HCT116 (cell line): ENCODE measurements around the gene PIMREG.

Source experiments
- CEBPB ChIP-seq: IDR thresholded peaks from 2 replicates; pipeline ENCODE4 v1.6.1; 2012; ENCODE audit warnings: low read depth
- CTCF ChIP-seq, 3 experiments: fragments of 200-600 bp in 1 of 3; sonication (generic) in 1 of 3; IDR thresholded peaks in 2 of 3; conservative IDR thresholded peaks in 1 of 3; 2 replicates each; pipeline ENCODE4 v1.5.1; 2012 to 2017; ENCODE audit warnings: low read depth in 2 of 3, low read length in 2 of 3, antibody characterized with exemption in 1 of 3, borderline replicate concordance in 1 of 3, control low read depth in 1 of 3, mild to moderate bottlenecking in 1 of 3, mixed read lengths in 1 of 3, mixed run types in 1 of 3, moderate library complexity in 1 of 3; ENCODE audit not compliant: insufficient read depth in 1 of 3
- EGR1 ChIP-seq: IDR thresholded peaks from 2 replicates; pipeline ENCODE4 v1.6.1; 2012; ENCODE audit warnings: low read depth
- EZH2 ChIP-seq: fragments of 200-600 bp; sonication (generic); IDR thresholded peaks from 2 replicates; pipeline ENCODE4 v1.6.1; 2017; ENCODE audit warnings: antibody characterized with exemption, mixed run types
- POLR2A ChIP-seq: IDR thresholded peaks from 2 replicates; pipeline ENCODE4 v1.7.0; 2011; ENCODE audit warnings: borderline replicate concordance; ENCODE audit not compliant: insufficient read depth, insufficient read length; ENCODE audit errors: extremely low read depth
- POLR2AphosphoS5 ChIP-seq: IDR thresholded peaks from 2 replicates; pipeline ENCODE4 v1.6.1; 2011; ENCODE audit warnings: mild to moderate bottlenecking, low read depth, low read length, moderate library complexity
- RAD21 ChIP-seq: IDR thresholded peaks from 2 replicates; pipeline ENCODE4 v1.6.1; 2012; ENCODE audit warnings: low read depth, mild to moderate bottlenecking
- SIN3A ChIP-seq: IDR thresholded peaks from 2 replicates; pipeline ENCODE4 v1.6.1; 2012; ENCODE audit warnings: low read depth
- ZBTB33 ChIP-seq: IDR thresholded peaks from 2 replicates; pipeline ENCODE4 v1.6.1; 2011; ENCODE audit warnings: mild to moderate bottlenecking, low read length, moderate library complexity; ENCODE audit not compliant: insufficient replicate concordance; ENCODE audit errors: extremely low read depth

- no peak for TF ChIP-seq POLR2A
- TF ChIP-seq CTCF (IDR thresholded peaks at IDR 0.05 in 2 of 3, conservative IDR thresholded peaks at IDR 0.05 in 1 of 3; ENCODE audit: borderline replicate concordance in 1 of 3, insufficient read depth in 1 of 3, low read depth in 2 of 3, low read length in 2 of 3): no peak
- TF ChIP-seq CEBPB: no peak
- no peak for TF ChIP-seq POLR2AphosphoS5
- TF ChIP-seq RAD21: no peak
- TF ChIP-seq EZH2: no peak
- no peak for TF ChIP-seq ZBTB33
- no peak for TF ChIP-seq EGR1
- no peak for TF ChIP-seq SIN3A
Measured at GRCh38 chr17:6474376-6474775, 30.1 kb downstream of the PIMREG start.
